B cell (primary cell): ENCODE measurements around the gene AAK1.

Experiments
- EZH2 ChIP-seq: IDR thresholded peaks from 2 replicates; pipeline ENCODE4 v1.6.1; 2012; ENCODE audit warnings: borderline replicate concordance, low read depth, mild to moderate bottlenecking, moderate library complexity, low read length; ENCODE audit not compliant: insufficient read depth, poor library complexity, severe bottlenecking
- TF ChIP-seq, protein P1 (sequence below): fragments of 200-600 bp; IDR thresholded peaks from one replicate; pipeline ENCODE4 v1.8.0; 2022; ENCODE audit warnings: antibody characterized with exemption, mild to moderate bottlenecking

DNA sequence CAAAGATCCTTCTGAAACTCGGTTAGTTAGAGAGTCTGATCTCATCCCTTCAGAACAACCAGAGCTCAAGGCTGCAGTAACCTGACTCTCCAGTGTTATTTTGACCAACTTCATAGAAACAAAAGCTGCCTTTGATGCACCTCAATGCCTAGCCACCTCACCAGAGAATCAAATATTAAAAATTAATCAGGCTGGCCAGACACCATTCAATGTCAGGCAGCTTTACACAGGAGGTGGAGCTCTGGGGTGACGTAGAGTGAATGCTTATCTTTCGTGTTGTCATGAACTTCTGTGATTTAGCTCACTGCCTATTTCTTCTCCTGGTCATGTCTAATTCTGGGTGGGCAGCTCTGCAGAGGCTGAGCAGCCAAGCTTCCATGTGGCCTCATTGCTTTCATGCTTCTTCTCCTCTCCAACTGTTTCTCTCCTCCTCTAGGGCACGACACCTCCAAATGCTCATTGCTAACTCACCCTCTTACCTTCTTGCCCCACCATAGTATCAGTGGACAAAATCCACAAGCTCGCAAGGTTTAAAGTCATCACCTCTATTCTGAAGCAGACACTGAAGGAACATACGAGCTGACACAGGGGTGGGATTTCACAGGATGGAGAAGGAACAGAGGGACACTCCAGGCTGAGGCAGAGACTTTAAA, 39.4 kb downstream of the AAK1 start:
- TF ChIP-seq, protein P1, sequence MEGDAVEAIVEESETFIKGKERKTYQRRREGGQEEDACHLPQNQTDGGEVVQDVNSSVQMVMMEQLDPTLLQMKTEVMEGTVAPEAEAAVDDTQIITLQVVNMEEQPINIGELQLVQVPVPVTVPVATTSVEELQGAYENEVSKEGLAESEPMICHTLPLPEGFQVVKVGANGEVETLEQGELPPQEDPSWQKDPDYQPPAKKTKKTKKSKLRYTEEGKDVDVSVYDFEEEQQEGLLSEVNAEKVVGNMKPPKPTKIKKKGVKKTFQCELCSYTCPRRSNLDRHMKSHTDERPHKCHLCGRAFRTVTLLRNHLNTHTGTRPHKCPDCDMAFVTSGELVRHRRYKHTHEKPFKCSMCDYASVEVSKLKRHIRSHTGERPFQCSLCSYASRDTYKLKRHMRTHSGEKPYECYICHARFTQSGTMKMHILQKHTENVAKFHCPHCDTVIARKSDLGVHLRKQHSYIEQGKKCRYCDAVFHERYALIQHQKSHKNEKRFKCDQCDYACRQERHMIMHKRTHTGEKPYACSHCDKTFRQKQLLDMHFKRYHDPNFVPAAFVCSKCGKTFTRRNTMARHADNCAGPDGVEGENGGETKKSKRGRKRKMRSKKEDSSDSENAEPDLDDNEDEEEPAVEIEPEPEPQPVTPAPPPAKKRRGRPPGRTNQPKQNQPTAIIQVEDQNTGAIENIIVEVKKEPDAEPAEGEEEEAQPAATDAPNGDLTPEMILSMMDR, result no peak
- no peak for TF ChIP-seq EZH2
